Measurements from ENCODE around the gene MX2.

The MX2 gene

GRCh38 chr21:41453761-41454160 lies 91.9 kb downstream of the MX2 start:
- ChIA-PET POLR2A (no interaction called here), CTCF (interaction anchor here (1.7 to 7.2 kb wide), 3 partner anchors 11 to 171 kb away, joined by 3 to 90 read pairs (median 8); no protein-coding TSS in a partner anchor)
- TF ChIP-seq CTCF (IDR thresholded peaks at IDR 0.05; ENCODE audit: control extremely low read depth, extremely low read depth, low read depth, missing control alignments), result no peak
- no peak for DNase-seq (ENCODE audit: extremely low spot score)

GRCh38 chr21:41458121-41458520 lies 96.3 kb downstream of the MX2 start:
- TF ChIP-seq CTCF (IDR thresholded peaks at IDR 0.05; ENCODE audit: control extremely low read depth, extremely low read depth, low read depth, missing control alignments), result no peak
- CTCF ChIA-PET, result interaction anchor here (1.0 to 7.2 kb wide), 3 partner anchors 24 to 175 kb away, joined by 3 to 90 read pairs (median 4); no protein-coding TSS in a partner anchor
- POLR2A ChIA-PET, result interaction anchor here (0.6 kb wide), 1 partner anchor 478 kb away, joined by 3 read pairs; no protein-coding TSS in a partner anchor
- no peak for DNase-seq (ENCODE audit: extremely low spot score)

GRCh38 chr21:41458559-41458958 lies 96.7 kb downstream of the MX2 start:
- ChIA-PET CTCF (interaction anchor here (1.0 to 7.2 kb wide), 4 partner anchors 19 to 175 kb away, joined by 3 to 90 read pairs (median 4); no protein-coding TSS in a partner anchor), POLR2A (interaction anchor here (0.6 kb wide), 1 partner anchor 478 kb away, joined by 3 read pairs; no protein-coding TSS in a partner anchor)
- DNase-seq (ENCODE audit: extremely low spot score), result no peak
- TF ChIP-seq CTCF (IDR thresholded peaks at IDR 0.05; ENCODE audit: control extremely low read depth, extremely low read depth, low read depth, missing control alignments), result no peak
